ENCODE results near the gene ZNF701.
"Not testable (repeated sequence)": the region's sequence is repeated elsewhere in the genome, so short reads cannot be mapped to it uniquely, and the experiment has no call there.

ZNF701 gene

DNA sequence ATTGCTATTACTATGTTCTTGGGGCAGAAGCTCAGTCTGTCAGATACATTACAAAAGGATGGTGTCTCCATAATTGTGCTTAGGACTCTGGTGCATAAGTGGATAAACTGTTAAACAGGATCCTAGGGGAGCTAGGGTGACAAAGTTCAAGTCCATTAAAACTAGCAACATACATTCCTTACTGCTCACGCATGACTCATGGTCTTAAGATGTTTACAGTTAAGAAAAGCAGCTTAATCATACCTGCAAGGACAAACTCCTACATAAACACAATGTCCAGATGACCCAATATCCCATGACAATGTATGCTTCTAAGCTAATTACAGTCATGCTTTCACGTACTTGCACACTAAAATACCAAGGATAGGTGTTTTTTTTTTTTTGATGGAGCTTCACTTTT, 3.5 kb upstream of the ZNF701 start:
- DNase-seq: peak; percentile 20

DNA sequence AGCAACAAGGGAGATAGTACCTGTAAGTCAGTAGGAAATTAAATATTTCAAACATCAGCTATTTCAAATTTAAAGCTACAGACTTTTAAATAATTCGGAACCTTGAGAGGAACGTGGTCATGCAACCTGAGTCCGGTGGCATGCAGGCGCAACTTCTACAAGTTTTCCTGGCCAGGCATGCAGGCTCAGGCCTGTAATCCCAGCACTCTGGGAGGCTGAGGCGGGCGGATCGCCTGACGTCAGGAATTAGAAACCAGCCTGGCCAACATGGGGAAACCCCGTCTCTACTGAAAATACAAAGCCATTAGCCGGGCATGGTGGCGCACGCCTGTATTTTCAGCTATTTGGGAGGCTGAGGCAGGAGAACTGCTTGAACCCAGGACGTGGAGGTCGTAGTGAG, 2.2 kb upstream of the ZNF701 start:
- DNase-seq: no peak

DNA sequence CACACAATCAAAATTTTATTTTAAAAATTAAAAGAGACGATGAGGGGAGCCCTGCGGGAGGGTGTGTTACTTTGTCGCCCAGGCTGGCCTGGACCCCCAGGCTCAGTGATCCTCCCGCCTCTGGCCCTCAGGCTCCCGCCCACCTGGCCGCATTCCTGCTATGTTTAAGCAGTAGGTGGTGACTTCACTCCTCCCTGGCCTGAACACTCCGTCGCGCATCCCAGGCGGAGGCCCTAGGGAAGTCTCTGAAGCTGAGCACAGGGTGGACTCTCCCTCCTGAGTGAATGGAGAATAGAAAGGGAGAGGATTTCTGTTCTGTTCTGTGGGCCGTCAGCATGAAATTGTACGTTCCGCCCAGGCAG, 468 bp upstream of the ZNF701 start:
- DNase-seq: peak; percentile 47

DNA sequence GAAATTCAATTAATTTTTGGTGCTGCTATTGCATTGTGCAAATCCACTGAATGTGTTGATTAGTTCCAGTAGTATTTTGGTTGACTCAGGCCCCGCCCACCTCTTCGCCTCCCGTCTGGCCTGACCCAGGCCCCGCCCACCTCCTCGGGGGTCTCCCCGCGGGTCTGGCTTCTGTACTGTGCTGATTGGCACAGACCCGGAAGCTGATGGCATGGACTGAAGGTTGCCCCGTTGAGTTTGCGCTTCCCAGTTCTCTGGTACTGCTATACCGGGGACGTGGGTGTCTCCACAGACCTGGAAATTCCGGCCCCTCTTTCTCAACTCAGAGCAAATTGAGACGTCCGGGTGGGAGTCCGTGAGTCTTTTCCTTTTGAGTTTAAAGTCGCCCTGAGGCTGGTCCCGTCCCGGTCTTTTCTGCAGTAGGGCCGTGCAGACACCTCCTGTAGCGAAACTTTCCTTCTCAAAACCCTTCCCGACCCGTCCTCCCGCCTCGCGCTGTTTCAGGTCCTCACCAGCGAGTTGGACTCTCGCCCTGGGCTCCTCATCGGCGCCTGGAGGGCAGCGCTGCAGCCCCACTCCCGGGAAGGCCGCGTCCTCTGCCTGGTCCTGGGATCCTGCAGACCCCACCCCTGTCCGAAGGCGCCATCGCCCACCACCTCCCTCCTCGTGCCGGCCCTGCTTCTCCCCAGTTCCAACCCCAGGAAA, 14.8 kb downstream of the ZNF701 start:
- no peak for DNase-seq

DNA sequence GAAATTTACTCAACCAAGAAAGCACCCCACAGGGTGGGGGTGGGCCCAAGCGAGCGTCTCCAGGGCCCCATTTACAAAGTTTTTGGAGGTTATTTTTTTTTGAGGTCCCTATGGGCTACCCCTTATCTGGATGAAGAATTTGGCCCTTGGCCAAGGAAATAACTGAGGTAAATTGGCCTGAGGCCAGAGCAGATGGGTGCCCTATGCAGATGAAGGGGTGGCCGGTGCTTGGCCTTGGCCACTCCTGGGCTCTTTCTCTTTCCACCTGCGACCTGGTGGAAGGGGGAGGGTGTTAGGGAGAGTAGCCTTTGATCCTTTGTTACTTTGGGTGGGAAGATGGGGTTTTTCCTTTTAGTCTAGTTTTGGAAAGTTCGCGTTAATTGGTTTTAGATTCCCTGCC, 15.5 kb downstream of the ZNF701 start:
- DNase-seq: no peak

DNA sequence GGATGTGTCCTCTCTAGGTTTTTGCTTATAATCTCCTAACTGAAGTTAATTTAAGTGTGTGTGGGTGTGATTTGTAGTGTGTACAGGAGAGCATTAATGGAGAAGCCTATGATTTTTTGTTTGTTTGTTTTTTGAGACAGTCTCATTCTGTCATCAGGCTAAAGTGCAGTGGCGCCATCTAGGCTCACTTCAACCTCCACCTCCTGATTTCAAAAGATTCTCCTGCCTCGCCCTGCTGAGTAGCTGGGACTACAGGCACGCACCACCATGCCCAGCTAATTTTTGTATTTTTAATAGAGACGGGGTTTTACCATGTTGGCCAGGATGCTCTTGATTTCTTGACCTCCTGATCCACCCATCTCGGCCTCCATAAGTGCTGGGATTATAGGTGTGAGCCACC, 20.6 kb downstream of the ZNF701 start:
- DNase-seq: no peak

DNA sequence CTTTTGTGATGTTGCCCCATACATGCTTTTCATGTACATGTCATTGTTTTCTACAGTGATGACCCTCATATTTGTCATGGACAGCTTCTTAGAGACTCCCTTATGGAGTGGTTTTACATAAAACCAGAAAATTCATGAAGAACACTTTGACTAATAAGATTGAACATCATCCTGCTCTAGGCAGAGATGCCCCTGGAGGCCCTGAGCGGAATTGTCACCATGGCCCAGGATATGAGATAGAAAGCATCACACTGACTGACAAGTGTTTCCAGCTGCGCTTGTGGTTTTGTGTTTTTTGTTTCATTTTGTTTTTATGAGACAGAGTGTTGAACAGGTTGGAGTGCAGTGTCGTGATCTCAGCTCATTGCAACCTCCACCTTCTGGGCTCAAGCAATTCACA, 22.2 kb downstream of the ZNF701 start:
- DNase-seq: no peak

DNA sequence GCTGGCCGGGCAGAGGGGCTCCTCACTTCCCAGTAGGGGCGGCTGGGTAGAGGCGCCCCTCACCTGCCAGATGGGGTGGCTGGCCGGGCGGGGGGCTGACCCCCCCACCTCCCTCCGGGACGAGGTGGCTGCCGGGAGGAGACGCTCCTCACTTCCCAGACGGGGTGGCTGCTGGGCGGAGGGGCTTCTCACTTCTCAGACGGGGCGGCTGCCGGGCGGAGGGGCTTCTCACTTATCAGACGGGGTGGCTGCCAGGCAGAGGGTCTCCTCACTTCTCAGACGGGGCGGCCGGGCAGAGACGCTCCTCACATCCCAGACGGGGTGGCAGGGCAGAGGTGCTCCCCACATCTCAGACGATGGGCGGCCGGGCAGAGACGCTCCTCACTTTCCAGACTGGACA, 23.4 kb downstream of the ZNF701 start:
- not testable (repeated sequence) for DNase-seq

DNA sequence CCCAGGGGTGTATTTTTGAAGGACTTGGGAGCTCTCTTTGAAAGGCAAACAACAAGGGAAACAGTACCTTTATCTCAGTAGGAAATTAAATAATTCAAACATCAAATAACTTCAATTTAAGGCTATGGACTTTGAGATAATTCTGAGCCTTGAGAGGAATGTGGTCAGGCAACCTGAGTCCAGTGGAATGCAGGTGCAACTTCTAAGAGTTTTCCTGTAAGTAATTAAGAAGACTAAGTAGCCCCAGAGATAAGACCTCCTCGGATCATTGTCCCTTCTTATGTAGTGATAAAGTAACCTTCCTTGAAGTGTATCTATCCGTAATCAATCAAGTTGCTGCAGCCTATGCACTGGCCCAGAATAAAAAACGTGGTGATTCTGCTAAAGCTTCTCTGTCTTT, 29.2 kb downstream of the ZNF701 start:
- no peak for DNase-seq

DNA sequence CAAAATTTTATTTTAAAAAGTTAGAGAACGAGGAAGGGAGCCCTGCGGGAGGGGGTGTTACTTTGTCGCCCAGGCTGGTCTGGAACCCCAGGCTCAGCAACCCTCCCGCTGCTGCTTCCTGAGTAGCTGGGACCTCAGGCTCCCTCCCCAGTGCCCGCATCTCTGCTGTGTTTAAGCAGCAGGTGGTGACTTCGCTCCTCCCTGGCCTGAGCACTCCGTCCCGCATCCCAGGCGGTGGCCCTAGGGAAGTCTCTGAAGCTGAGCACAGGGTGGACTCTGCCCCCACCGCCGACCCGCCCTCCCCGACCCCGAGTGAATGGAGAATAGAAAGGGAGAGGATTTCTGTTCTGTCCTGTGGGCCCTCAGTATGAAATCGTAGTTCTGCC, 30.5 kb downstream of the ZNF701 start:
- peak; percentile 37 for DNase-seq

DNA sequence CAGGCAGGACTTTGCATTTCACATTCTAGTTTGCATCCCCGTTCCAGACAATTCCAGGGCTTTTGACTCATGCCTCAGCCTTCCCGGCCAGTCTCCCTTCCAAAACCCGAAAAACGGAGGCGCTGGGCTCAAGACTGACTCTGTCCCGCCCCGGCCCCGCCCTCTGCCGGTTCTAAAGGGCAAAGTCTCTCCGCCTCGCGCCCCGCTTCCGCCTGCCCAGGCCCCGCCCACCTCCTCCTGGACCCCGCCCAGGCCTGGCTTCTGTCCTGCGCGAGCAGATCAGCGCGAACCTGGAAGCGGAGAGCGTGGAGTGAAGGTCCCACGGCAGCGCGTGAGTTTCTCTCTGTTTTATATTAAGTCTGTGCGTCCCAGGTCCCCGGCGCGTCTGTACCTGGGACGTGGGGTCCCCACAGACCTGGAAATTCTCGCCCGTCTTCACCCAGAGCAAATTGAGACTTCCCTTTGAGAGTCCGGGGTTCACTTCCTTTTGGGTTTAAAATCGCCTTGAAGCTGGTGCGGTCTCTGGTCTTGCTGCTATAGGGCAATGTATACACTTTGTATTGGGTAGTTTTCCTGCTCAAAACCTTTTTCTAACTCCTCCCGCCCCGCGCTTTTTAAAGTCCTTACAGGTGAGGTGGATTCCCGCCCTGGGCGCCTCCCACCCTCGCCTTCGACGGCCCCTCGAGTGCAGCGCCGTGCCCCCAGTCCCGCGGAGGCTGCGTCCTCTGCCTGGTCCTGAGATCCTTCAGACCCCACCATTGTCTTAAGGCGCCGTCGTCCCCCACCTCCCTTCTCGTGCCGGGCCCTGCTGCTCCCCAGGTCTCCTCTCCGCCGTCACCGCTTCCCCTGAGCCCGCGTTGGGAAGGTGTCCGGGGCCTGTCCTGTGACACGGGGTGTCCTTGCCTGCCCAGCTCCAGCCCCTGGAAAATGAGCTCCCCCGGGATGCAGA, 31.2 kb downstream of the ZNF701 start:
- DNase-seq: peak; percentile 92

DNA sequence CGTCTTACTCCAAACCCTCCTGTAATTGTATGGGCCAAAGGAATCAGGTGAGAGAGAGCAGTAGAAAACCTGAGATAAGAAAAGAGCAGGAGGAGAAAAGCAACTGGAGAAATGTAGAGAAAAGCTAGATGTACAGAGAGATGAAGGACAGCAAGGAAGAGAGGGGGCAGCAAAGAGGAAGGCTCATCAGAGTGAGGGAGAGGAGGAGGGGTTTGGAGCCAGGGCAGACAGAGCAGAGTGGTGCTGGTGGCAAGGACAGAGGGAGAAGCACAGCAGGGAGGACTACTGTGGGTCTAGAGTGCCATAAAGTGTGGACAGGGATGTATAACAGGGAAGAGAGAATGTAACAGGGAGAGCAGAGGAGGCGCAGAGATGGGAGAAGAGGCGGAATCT, 31.9 kb downstream of the ZNF701 start:
- DNase-seq: peak; percentile 23

DNA sequence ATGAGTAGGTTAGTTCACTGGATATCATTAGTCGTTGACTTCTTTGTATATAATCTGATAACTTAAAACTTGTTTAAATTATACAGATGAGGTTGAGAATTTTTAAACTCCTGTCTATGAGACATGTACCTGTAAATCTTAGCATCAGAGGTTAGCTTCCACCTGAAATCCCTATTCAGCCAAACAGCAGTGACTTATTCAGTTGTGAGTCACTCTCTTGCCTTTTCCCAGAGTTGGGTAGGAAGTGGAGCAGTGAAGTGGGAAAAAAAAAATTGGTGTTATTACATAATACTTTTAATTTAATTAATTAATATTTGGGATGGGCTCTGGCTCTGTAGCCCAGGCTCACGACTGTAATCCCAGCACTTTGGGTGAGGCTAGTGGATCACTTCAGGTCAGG, 32.9 kb downstream of the ZNF701 start:
- no peak for DNase-seq

DNA sequence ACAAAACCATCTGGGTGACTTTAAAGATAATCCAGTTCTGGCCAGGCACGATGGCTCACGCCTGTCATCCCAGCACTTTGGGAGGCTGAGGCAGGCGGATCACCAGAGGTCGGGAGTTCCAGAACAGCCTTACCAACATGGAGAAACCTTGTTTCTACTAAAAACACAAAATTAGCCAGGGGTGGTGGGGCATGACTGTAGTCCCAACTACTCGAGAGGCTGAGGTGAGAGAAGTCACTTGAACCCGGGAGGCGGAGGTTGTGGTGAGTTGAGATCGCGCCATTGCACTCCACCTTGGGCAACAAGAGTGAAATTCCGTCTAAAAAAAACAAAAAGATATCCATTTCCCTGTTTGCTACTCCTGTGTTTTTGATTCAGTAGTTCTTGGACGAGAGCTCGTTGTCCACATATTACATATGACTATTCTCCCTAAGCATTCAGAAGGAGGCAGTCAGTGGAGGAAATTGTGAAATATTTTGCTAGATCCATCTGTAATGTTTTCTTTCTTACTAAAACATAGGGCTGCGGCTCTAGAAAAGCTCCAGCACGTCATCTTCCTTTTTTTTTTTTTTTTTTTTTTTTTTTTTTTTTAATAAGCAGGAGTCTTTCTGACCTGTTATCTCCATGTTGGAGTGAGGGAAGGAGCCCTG, 33.6 kb downstream of the ZNF701 start:
- DNase-seq: no peak

DNA sequence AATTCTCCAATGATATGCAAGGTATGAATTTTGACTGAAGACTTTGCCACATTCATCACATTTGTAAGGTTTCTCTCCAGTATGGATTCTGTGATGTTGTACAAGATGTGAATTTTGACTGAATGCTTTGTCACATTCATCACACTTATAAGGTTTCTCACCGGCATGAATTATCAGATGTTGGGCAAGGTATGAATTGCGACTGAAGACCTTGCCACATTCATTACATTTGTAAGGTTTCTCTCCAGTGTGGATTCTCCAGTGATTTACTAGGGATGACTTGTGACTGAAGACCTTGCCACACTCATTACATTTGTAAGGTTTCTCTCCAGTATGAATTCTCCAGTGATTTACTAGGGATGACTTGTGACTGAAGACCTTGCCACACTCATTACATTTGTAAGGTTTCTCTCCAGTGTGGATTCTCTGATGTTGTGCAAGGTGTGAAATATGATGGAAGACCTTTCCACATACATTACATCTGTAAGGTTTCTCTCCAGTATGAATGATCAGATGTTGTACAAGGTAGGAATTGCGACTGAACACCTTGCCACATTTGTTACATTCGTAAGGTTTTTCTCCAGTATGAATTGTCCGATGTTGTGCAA, 43.3 kb downstream of the ZNF701 start:
- no peak for DNase-seq

DNA sequence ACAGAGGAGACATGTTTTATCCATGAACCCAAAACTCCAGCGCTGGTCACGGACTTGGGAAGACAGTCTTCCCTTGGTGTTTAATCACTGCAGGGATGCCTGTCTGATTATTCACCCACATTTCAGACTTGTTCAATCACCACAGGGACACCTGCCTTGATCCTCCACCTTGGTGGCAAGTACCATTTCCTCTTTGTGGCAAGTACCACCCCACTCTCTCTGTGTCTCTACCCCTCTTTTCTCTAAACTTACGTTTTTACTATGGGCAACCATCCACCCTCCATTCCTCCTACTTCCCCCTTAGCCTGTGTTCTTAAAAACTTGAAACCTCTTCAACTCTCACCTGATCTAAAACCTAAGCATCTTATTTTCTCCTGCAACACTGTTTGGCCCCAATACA, 51.3 kb downstream of the ZNF701 start:
- no peak for DNase-seq

DNA sequence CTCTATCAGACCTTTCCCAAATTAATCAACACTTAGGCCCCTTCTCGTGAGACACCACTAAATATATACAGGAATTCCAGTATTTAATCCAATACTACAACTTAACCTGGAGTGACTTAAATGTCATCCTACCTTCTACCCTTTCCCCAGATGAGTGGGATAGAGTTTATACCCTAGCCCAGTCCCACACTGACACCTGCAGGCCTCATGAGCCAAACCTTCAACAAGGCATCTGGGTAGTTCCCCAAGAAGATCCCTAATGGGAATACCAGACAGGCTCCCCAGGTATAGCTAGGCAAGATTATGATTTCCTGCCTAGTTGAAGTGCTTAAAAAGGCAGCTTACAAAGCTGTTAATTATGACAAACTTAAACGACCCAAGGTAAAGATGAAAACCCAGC, 52.2 kb downstream of the ZNF701 start:
- DNase-seq: peak; percentile 10

DNA sequence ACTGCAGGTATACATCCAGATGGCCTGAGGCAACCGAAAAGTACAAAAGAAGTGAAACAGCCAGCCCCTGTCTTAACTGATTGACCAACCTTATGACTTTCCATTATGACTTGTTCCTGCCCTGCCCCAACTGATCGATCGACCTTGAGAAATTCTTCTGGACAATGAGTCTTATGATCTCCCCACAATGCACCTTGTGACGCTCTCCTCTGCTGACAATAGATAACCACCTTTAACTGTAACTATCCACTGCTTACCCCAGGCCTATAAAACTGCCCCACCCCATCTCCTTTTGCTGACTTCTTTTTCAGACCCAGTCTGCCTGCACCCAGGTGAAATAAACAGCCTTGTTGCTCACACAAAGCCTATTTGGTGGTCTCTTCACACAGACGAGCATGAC, 56.8 kb downstream of the ZNF701 start:
- no peak for DNase-seq

DNA sequence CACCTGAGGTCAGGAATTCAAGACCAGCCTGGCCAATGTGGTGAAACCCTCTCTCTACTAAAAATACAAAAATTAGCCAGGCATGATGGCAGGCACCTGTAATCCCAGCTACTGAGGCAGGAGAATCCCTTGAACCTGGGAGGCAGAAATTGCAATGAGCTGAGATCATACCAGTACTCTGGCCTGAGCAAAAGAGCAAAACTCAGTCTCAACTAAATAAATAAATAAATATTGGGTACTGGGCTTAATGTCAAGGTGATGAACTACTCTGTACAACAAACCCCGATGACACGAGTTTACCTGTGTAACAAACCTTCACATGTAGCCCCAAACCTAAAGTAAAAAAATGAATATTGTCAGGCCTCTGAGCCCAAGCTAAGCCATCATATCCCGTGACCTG, 57.4 kb downstream of the ZNF701 start:
- not testable (repeated sequence) for DNase-seq

DNA sequence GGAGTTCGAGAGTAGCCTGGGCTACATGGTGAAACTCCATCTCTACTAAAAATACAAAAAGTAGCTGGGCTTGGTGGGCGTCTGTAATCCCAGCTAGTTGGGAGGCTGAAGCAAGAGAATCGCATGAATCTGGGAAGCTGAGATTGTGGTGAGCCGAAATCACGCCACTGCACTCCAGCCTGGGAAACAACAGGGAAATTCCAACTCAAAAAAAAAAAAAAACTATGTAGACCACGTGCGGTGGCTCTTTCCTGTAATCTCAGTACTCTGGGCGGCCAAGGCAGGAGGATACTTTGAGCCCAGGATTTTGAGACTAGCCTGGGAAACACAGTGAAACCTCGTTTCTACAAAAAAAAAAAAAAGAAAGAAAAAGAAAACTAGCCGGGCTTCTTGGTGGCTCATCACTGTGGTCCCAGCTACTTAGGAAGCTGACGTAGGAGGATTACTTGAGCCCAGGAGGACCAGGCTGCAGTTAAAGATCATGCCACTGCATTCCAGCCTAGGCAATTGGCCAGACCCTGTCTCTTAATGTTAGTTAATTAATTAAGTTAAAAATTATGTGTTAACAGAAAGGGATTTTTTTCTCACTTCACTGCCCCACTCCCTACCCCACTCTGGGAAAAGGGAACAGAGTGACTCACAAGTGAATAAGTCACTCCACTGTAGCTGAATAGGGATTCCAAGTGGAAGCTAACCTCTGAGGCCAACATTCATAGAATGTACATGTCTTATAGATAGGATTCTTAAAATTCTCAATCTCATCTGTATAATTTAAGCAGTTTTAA, 65.9 kb downstream of the ZNF701 start:
- DNase-seq: no peak

Measured in NCI-H82 (cell line).